OCI-LY3 (cell line): ENCODE data around the gene PRR7.

Source experiments
- H2AFZ ChIP-seq: fragments of 200-600, 300-600 bp; shearing (Covaris generic); 2 replicates; pipeline ENCODE4 v1.6.0; 2014; ENCODE audit warnings: antibody characterized with exemption, low read depth, low read length
- H3K27ac ChIP-seq: fragments of 200-600, 300-600 bp; sonication (generic); 2 replicates; pipeline ENCODE4 v1.5.1; 2014; ENCODE audit warnings: mild to moderate bottlenecking, low read length, moderate library complexity, mixed read lengths
- H3K27me3 ChIP-seq: fragments of 200-600, 300-600 bp; sonication (generic); 2 replicates; pipeline ENCODE4 v1.6.1; 2014; ENCODE audit warnings: low read depth, low read length, mixed read lengths
- H3K36me3 ChIP-seq: fragments of 200-600, 300-600 bp; sonication (generic); replicated peaks from 2 replicates; pipeline ENCODE3; 2014; ENCODE audit warnings: low read depth, low read length, mixed read lengths
- H3K4me1 ChIP-seq: fragments of 300-600, 200-600 bp; sonication (generic); 2 replicates; pipeline ENCODE4 v1.6.1; 2014; ENCODE audit warnings: low read length, mixed read lengths
- H3K4me2 ChIP-seq: fragments of 200-600, 300-600 bp; sonication (generic); 2 replicates; pipeline ENCODE4 v1.6.1; 2014; ENCODE audit warnings: low read length, mixed read lengths
- H3K4me3 ChIP-seq: fragments of 300-600, 200-600 bp; sonication (generic); 2 replicates; pipeline ENCODE4 v1.5.1; 2014; ENCODE audit warnings: antibody characterized with exemption, mild to moderate bottlenecking, low read length, moderate library complexity
- H3K79me2 ChIP-seq: fragments of 300-600, 200-600 bp; shearing (Covaris generic); 2 replicates; pipeline ENCODE4 v1.6.1; 2014; ENCODE audit warnings: mild to moderate bottlenecking, low read length, mixed read lengths
- H3K9ac ChIP-seq: fragments of 300-600, 200-600 bp; shearing (Covaris generic); 2 replicates; pipeline ENCODE4 v1.6.0; 2014; ENCODE audit warnings: mild to moderate bottlenecking, low read length, moderate library complexity
- H3K9me3 ChIP-seq: fragments of 200-600, 300-600 bp; shearing (Covaris generic); 2 replicates; pipeline ENCODE4 v1.6.1; 2014; ENCODE audit warnings: low read length, mixed read lengths; ENCODE audit not compliant: insufficient read depth
- H4K20me1 ChIP-seq: fragments of 200-600, 300-600 bp; sonication (generic); 2 replicates; pipeline ENCODE4 v1.6.1; 2016; ENCODE audit warnings: low read length, mixed read lengths; ENCODE audit not compliant: insufficient read depth
- CTCF ChIP-seq: fragments of 200-600, 300-600 bp; sonication (generic); IDR thresholded peaks from 2 replicates; pipeline ENCODE4 v1.5.1; 2014; ENCODE audit warnings: antibody characterized with exemption, low read length, low read depth
- EZH2phosphoT487 ChIP-seq: fragments of 200-600 bp; shearing (Covaris generic); IDR thresholded peaks from 2 replicates; pipeline ENCODE4 v1.6.1; 2018; ENCODE audit warnings: antibody characterized with exemption, mixed run types, low read depth

The PRR7 gene

GRCh38 chr5:177497292-177498012 lies 50.8 kb downstream of the PRR7 start, which contains the start of gene PDLIM7:
Gene PDLIM7 (minus strand): TSS chr5:177497604. CDS start chr5:177496512, 1,092 bp downstream.
- Histone ChIP-seq H2AFZ (peak within 1 kb of the TSS; percentile 33; the same call in 1 of the 2 replicates), H3K4me2 (peak within 1 kb of the TSS; percentile 82), H3K27ac (no peak within 1 kb of the TSS), H3K27me3 (peaks cover 28% of the 10 kb centered on the region), H3K36me3 (no peaks in the 10 kb centered on the region), H4K20me1 (peaks cover 12% of the 10 kb centered on the region), H3K9me3 (no peaks in the 10 kb centered on the region), H3K4me1 (peaks cover 60% of the 10 kb centered on the region), H3K9ac (peak within 1 kb of the TSS; percentile 50), H3K79me2 (no peaks in the 10 kb centered on the region), H3K4me3 (peak within 1 kb of the TSS; percentile 82)
- TF ChIP-seq EZH2phosphoT487, result no peak

- Histone ChIP-seq H3K9ac (no peak overlapping the region; the same call in 1 of the 2 replicates), H3K4me2 (peak overlapping the region; percentile 82), H3K79me2 (no peaks in the 10 kb centered on the region), H3K27ac (no peak overlapping the region), H3K36me3 (peaks cover 2% of the 10 kb centered on the region), H2AFZ (peak overlapping the region; percentile 33; the same call in 1 of the 2 replicates), H3K4me1 (peaks cover 66% of the 10 kb centered on the region), H4K20me1 (peaks cover 20% of the 10 kb centered on the region), H3K4me3 (peak overlapping the region; percentile 82), H3K27me3 (peaks cover 28% of the 10 kb centered on the region), H3K9me3 (no peaks in the 10 kb centered on the region)
- TF ChIP-seq EZH2phosphoT487 (no peak), CTCF (no peak)
Measured at GRCh38 chr5:177498013-177498787, 51.6 kb downstream of the PRR7 start.

GRCh38 chr5:177499842-177500241 lies 53.2 kb downstream of the PRR7 start:
- Histone ChIP-seq H3K79me2 (no peaks in the 10 kb centered on the region), H3K9ac (no peak overlapping the region), H3K36me3 (peaks cover 5% of the 10 kb centered on the region), H3K27ac (no peak overlapping the region), H3K4me3 (no peak overlapping the region), H4K20me1 (peaks cover 26% of the 10 kb centered on the region), H3K9me3 (no peaks in the 10 kb centered on the region), H3K4me2 (no peak overlapping the region), H2AFZ (no peak overlapping the region), H3K4me1 (peaks cover 50% of the 10 kb centered on the region), H3K27me3 (peaks cover 28% of the 10 kb centered on the region)
- TF ChIP-seq EZH2phosphoT487 (no peak), CTCF (no peak)

- Histone ChIP-seq H4K20me1 (peaks cover 26% of the 10 kb centered on the region), H3K4me3 (no peak overlapping the region), H3K4me1 (peaks cover 39% of the 10 kb centered on the region), H2AFZ (no peak overlapping the region), H3K9me3 (no peaks in the 10 kb centered on the region), H3K9ac (no peak overlapping the region), H3K36me3 (peaks cover 5% of the 10 kb centered on the region), H3K27ac (no peak overlapping the region), H3K27me3 (peaks cover 28% of the 10 kb centered on the region), H3K4me2 (no peak overlapping the region), H3K79me2 (no peaks in the 10 kb centered on the region)
- TF ChIP-seq CTCF, result peak; percentile 94
- TF ChIP-seq EZH2phosphoT487, result no peak
Measured at GRCh38 chr5:177500685-177501522, 54.3 kb downstream of the PRR7 start.
